Adrenal gland (tissue), 12 donors: ENCODE measurements around the gene TMEM179. TPM values are rescaled to one million over a fixed set of nuclear protein-coding genes. Genes with fewer than 3 reads are reported as not detected.

ENCODE experiments used
- DNase-seq, 7 donors: peaks; one replicate each; pipeline ENCODE4 v3.0.0-alpha.2; 2019 to 2020
- H3K27ac ChIP-seq, 5 donors: fragments of 200-600 bp; sonication (generic) in 4 of 5; 1 replicate in 3 of 5; 2 replicates in 2 of 5; pipeline versions ENCODE4 v1.5.1 to v1.8.0; 2016 to 2020; ENCODE audit warnings: mild to moderate bottlenecking in 1 of 5
- H3K27me3 ChIP-seq: fragments of 200-600 bp; 2 replicates; pipeline ENCODE4 v1.8.0; 2021
- H3K36me3 ChIP-seq, 2 donors: fragments of 200-600 bp; replicated peaks in 1 of 2; 1 replicate in 1 of 2; 2 replicates in 1 of 2; pipeline versions ENCODE4 v1.5.1 to v1.8.0; 2018 to 2022
- H3K4me1 ChIP-seq, 2 donors: fragments of 200-600 bp; replicated peaks in 1 of 2; 1 replicate in 1 of 2; 2 replicates in 1 of 2; pipeline versions ENCODE4 v1.5.1 to v1.8.0; 2018 to 2021
- H3K4me3 ChIP-seq, 4 donors: fragments of 200-600 bp; sonication (generic) in 3 of 4; one replicate each; pipeline ENCODE4 v1.5.1; 2016 to 2018
- H3K9me3 ChIP-seq, 3 donors: fragments of 200-600 bp; sonication (generic) in 1 of 3; replicated peaks in 1 of 3; 1 replicate in 2 of 3; 2 replicates in 1 of 3; pipeline versions ENCODE4 v1.5.1 to v1.8.0; 2016 to 2021
- POLR2A ChIP-seq, 2 donors: fragments of 450-650 bp; IDR thresholded peaks; one replicate each; pipeline ENCODE4 v1.6.1; 2017; ENCODE audit warnings: antibody characterized with exemption in 2 of 2, mild to moderate bottlenecking in 2 of 2, moderate library complexity in 1 of 2
- WGBS, 4 donors: extraction: QIAGEN DNeasy Blood & Tissue Kit in 2 of 4; methylation state at CpG; one replicate each; pipeline versions ENCODE4 v1.1.5 to v1.1.7; 2013 to 2017; 5-methylcytosine and 5-hydroxymethylcytosine counted together
- intact Hi-C, 2 donors: fragments of 100-400 bp; cut with DNase I; formaldehyde crosslinking; loops; one replicate each; pipeline versions ENCODE4 v1.14.1 to v1.15.0; 2022 to 2023
- polyA plus RNA-seq, 3 donors: library from polyadenylated mRNA; stranded (reverse); fragments of 200-250 nt in 2 of 3; fragments of 350-450 nt in 1 of 3; fragmentation: Illumina TruSeq in 1 of 3; extraction: RNeasy Lipid Tissue Mini Kit (QIAGEN cat#74804) in 1 of 3; gene quantifications; one replicate each; pipeline ENCODE4 v1.2.3, GENCODE V29; 2013 to 2014
- total RNA-seq, 9 donors: library from RNA; depleted of rRNA in 4 of 9; stranded (reverse); fragments of >200 nt in 4 of 9; fragments of 120-200 nt in 1 of 9; fragmentation: NEBNext Ultra II Directional in 1 of 9; extraction: Animal tissue kit (Norgen Biotek cat#: 25700) in 1 of 9; gene quantifications; one replicate each; pipeline versions ENCODE4 v1.1.0 to v1.2.4, GENCODE V29; 2013 to 2023
- TF ChIP-seq, protein P1 (sequence below), 6 experiments: fragments of 450-650 bp in 4 of 6; fragments of 200-600 bp in 2 of 6; sonication (generic) in 1 of 6; IDR thresholded peaks; 1 replicate in 5 of 6; 2 replicates in 1 of 6; pipeline versions ENCODE4 v1.5.1 to v1.8.0; 2016 to 2021; ENCODE audit warnings: antibody characterized with exemption in 6 of 6, mild to moderate bottlenecking in 2 of 6, moderate library complexity in 1 of 6
- donor health status: healthy with polysubstance abuse.
- donor health status: Bipolar disorder and iron deficiency.
- donor health status: DM: yes; HTN: yes; CAD: no.
- donor health status: DM: no; HTN: no; CAD: no.
- donor health status: DM: no; HTN: no; CAD: no.
- donor health status: DM: yes; HTN: yes; CAD: no.

TMEM179 gene
- total and polyA plus RNA-seq, 12 donors = 4.3 to 76.7 (median 13.2) TPM

DNA sequence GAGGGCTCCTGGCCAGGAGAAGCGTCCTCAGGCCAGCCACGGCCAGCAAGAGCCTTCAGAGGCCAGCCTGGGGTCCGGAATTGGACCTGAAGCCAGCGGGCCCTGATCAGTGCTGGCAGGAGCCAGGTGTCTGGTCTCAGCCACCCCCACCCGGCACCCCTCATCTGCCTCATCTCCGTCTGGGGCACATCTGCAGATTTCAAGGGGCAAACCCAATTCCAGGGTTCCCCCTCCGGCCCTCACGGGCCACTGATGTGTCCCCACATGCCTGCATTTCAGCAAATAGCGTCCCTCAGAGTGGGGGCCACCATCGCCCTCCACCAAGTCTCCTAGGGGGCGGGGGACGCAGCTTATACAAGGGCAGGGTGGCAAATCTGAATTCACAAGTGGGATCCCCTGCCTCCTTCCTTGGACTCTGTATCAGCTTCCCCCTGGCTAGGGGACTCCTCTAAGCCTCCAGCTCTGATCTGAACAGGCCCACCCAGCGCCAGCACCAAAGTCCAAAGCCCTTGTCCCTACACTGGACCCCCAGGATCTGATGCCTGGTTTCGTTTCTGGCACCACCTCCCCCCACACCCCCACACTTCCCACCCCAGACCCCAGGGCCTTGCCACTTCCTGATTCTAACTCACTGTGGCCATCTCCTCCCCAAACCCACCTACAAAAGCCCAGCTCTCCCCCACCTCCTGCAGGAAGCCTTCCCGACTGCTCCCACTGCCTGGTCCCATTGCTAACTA, 10.1 kb downstream of the TMEM179 start:
- DNase-seq = no peak
- intact Hi-C loops = no loop called here
- Histone ChIP-seq H3K4me3 (no peak overlapping the region), H3K9me3 (no peaks in the 10 kb centered on the region), H3K27me3 (no peaks in the 10 kb centered on the region), H3K36me3 (no peaks in the 10 kb centered on the region), H3K27ac (peak overlapping the region in 1 of 5 donors; percentile 40), H3K4me1 (no peaks in the 10 kb centered on the region)
- TF ChIP-seq POLR2A (IDR thresholded peaks at IDR 0.05) = no peak
- TF ChIP-seq, protein P1, sequence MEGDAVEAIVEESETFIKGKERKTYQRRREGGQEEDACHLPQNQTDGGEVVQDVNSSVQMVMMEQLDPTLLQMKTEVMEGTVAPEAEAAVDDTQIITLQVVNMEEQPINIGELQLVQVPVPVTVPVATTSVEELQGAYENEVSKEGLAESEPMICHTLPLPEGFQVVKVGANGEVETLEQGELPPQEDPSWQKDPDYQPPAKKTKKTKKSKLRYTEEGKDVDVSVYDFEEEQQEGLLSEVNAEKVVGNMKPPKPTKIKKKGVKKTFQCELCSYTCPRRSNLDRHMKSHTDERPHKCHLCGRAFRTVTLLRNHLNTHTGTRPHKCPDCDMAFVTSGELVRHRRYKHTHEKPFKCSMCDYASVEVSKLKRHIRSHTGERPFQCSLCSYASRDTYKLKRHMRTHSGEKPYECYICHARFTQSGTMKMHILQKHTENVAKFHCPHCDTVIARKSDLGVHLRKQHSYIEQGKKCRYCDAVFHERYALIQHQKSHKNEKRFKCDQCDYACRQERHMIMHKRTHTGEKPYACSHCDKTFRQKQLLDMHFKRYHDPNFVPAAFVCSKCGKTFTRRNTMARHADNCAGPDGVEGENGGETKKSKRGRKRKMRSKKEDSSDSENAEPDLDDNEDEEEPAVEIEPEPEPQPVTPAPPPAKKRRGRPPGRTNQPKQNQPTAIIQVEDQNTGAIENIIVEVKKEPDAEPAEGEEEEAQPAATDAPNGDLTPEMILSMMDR (IDR thresholded peaks at IDR 0.05) = no peak
- 58 to 88% (median 77%) methylated on average over 10 to 15 of the region's 15 CpGs for WGBS, 4 donors

GRCh38 chr14:104593710-104594136, 10.8 kb downstream of the TMEM179 start:
- DNase-seq = no peak
- intact Hi-C loops = no loop called here
- no peaks in the 10 kb centered on the region for H3K36me3 ChIP-seq
- H3K27me3 ChIP-seq = no peaks in the 10 kb centered on the region
- H3K4me1 ChIP-seq = no peaks in the 10 kb centered on the region
- no peaks in the 10 kb centered on the region for H3K9me3 ChIP-seq
- WGBS, 4 donors = 76 to 88% (median 81%) methylated on average over 6 to 12 of the region's 12 CpGs
- no peak overlapping the region for H3K27ac ChIP-seq
- TF ChIP-seq, protein P1 (IDR thresholded peaks at IDR 0.05) = no peak
- no peak for TF ChIP-seq POLR2A (IDR thresholded peaks at IDR 0.05)
- no peak overlapping the region for H3K4me3 ChIP-seq

DNA sequence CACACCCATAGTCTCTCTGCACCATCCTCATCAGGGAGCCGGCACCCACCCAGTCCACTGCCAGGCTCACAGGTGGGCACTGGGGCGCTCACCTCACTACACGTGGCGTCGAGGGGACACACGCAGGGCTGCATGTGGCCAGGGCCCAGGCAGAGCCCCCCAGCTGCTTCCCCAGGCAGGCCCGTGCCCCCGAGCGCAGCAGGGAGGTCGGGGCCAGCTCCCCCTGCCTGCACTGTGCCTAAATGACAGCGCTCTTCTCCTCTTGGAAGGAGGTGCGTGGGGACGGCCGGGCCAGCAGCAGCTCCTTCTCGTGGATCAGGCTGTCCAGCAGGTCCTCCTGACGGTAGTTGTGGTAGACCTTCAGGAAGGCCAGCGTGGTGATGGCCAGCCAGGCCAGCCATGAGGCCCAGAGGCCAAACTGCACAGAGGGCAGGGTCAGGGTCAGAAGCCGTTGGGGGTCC, 11.3 kb downstream of the TMEM179 start:
- no peak for TF ChIP-seq POLR2A (IDR thresholded peaks at IDR 0.05)
- TF ChIP-seq, protein P1 (IDR thresholded peaks at IDR 0.05) = no peak
- intact Hi-C loops = no loop called here
- no peaks in the 10 kb centered on the region for H3K4me1 ChIP-seq
- no peaks in the 10 kb centered on the region for H3K27me3 ChIP-seq
- H3K36me3 ChIP-seq = no peaks in the 10 kb centered on the region
- no peak for DNase-seq
- 70 to 82% (median 76%) methylated on average over 2 to 18 of the region's 18 CpGs for WGBS, 4 donors
- no peak overlapping the region for H3K4me3 ChIP-seq
- H3K27ac ChIP-seq = no peak overlapping the region
- H3K9me3 ChIP-seq = no peaks in the 10 kb centered on the region

DNA sequence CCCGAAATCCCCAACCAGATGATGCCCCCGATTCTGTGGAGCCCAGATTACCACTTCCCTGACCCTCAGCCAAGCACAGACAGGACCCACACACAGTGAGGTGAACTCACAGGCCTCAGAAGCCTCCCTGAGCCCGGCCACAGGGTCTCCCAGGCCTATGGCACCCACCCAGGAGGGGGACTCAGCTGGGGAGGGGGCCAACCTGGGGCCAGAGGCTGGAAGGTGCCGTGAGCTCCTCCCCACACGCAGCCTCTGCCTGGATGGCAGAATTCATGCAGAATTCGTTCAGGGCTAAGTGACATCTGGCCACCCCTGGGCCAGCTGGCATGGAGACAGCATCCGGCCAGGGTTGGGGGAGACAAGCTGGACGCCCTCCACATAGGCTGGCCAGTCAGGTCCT, 11.8 kb downstream of the TMEM179 start:
- intact Hi-C loops = no loop called here
- Histone ChIP-seq H3K4me1 (no peaks in the 10 kb centered on the region), H3K27me3 (no peaks in the 10 kb centered on the region), H3K27ac (no peak overlapping the region), H3K36me3 (no peaks in the 10 kb centered on the region), H3K4me3 (no peak overlapping the region), H3K9me3 (no peaks in the 10 kb centered on the region)
- TF ChIP-seq POLR2A (IDR thresholded peaks at IDR 0.05) = no peak
- TF ChIP-seq, protein P1 (IDR thresholded peaks at IDR 0.05) = no peak
- WGBS, 4 donors = 56 to 74% (median 69%) methylated on average over 3 to 8 of the region's 8 CpGs
- DNase-seq = no peak
